H9 (cell line): ENCODE results near the gene FAM24A. TPM values are rescaled to one million over a fixed set of nuclear protein-coding genes. Genes with fewer than 3 reads are reported as not detected.

Experiments
- DNase-seq: peaks from one replicate; pipeline ENCODE4 v3.0.0-alpha.2; 2017
- H2AFZ ChIP-seq: one replicate; pipeline ENCODE4 v1.6.1; 2013; ENCODE audit warnings: mild to moderate bottlenecking, low read length, control low read depth, moderate library complexity
- H2AK5ac ChIP-seq: 2 replicates; pipeline ENCODE4 v1.6.1; 2013; ENCODE audit warnings: low read length, control low read depth, mixed read lengths; ENCODE audit not compliant: insufficient read length
- H2BK120ac ChIP-seq: one replicate; pipeline ENCODE4 v1.6.1; 2013; ENCODE audit warnings: low read depth, mild to moderate bottlenecking, low read length, control low read depth, inconsistent platforms; ENCODE audit not compliant: poor library complexity, severe bottlenecking
- H2BK12ac ChIP-seq: 2 replicates; pipeline ENCODE4 v1.6.1; 2013; ENCODE audit warnings: low read length, control low read depth, mixed read lengths, low read depth; ENCODE audit not compliant: insufficient read length
- H2BK15ac ChIP-seq: 2 replicates; pipeline ENCODE4 v1.6.1; 2013; ENCODE audit warnings: low read depth, low read length, control low read depth
- H2BK20ac ChIP-seq: one replicate; pipeline ENCODE4 v1.6.1; 2013; ENCODE audit warnings: low read depth, mild to moderate bottlenecking, low read length, control low read depth, inconsistent platforms; ENCODE audit not compliant: poor library complexity, severe bottlenecking
- H2BK5ac ChIP-seq: 2 replicates; pipeline ENCODE4 v1.6.1; 2013; ENCODE audit warnings: low read length, control low read depth, mixed read lengths; ENCODE audit not compliant: insufficient read length
- H3K14ac ChIP-seq: 2 replicates; pipeline ENCODE4 v1.6.1; 2013; ENCODE audit warnings: low read length, control low read depth; ENCODE audit not compliant: insufficient read depth
- H3K18ac ChIP-seq: 2 replicates; pipeline ENCODE4 v1.6.1; 2013; ENCODE audit warnings: low read depth, mild to moderate bottlenecking, mixed read lengths, low read length, control low read depth; ENCODE audit not compliant: insufficient read length
- H3K23ac ChIP-seq: 2 replicates; pipeline ENCODE4 v1.6.1; 2013; ENCODE audit warnings: low read length, control low read depth, mixed read lengths, low read depth; ENCODE audit not compliant: insufficient read length
- H3K23me2 ChIP-seq: 2 replicates; pipeline ENCODE4 v1.6.1; 2013; ENCODE audit warnings: low read depth, mild to moderate bottlenecking, mixed read lengths, low read length, control low read depth; ENCODE audit not compliant: insufficient read length, poor library complexity, severe bottlenecking
- H3K27ac ChIP-seq: 2 replicates; pipeline ENCODE4 v1.5.1; 2013; ENCODE audit warnings: low read length, control low read depth, mixed read lengths, low read depth; ENCODE audit not compliant: insufficient read length
- H3K27me3 ChIP-seq: 2 replicates; pipeline ENCODE4 v1.6.1; 2013; ENCODE audit warnings: low read length, control low read depth, inconsistent platforms; ENCODE audit not compliant: insufficient read depth
- H3K4ac ChIP-seq: 2 replicates; pipeline ENCODE4 v1.6.1; 2013; ENCODE audit warnings: low read depth, mild to moderate bottlenecking, control low read depth, inconsistent platforms, low read length, moderate library complexity
- H3K4me1 ChIP-seq: 2 replicates; pipeline ENCODE4 v1.6.1; 2013; ENCODE audit warnings: low read length, control low read depth, inconsistent platforms; ENCODE audit not compliant: insufficient read depth
- H3K4me2 ChIP-seq: 2 replicates; pipeline ENCODE4 v1.6.1; 2013; ENCODE audit warnings: low read length, control low read depth, mixed read lengths; ENCODE audit not compliant: insufficient read length, insufficient read depth
- H3K56ac ChIP-seq: 2 replicates; pipeline ENCODE4 v1.6.1; 2013; ENCODE audit warnings: low read depth, mild to moderate bottlenecking, mixed read lengths, low read length, control low read depth; ENCODE audit not compliant: insufficient read length
- H3K79me1 ChIP-seq: 2 replicates; pipeline ENCODE4 v1.6.1; 2013; ENCODE audit warnings: low read depth, mild to moderate bottlenecking, moderate library complexity, low read length, control low read depth, inconsistent platforms; ENCODE audit not compliant: insufficient read depth, poor library complexity, severe bottlenecking
- H3K79me2 ChIP-seq: 2 replicates; pipeline ENCODE4 v1.6.1; 2013; ENCODE audit warnings: low read length, control low read depth, inconsistent platforms; ENCODE audit not compliant: insufficient read depth
- H3K9ac ChIP-seq: 2 replicates; pipeline ENCODE4 v1.6.1; 2013; ENCODE audit warnings: low read length, control low read depth, mixed read lengths; ENCODE audit not compliant: insufficient read length; ENCODE audit errors: extremely low read depth
- H3K9me3 ChIP-seq: one replicate; pipeline ENCODE4 v1.6.1; 2013; ENCODE audit warnings: low read depth, low read length, inconsistent platforms; ENCODE audit not compliant: control insufficient read depth
- H3T11ph ChIP-seq: one replicate; pipeline ENCODE4 v1.6.1; 2013; ENCODE audit warnings: mild to moderate bottlenecking, low read length, control low read depth, inconsistent platforms
- H4K20me1 ChIP-seq: one replicate; pipeline ENCODE4 v1.6.1; 2013; ENCODE audit not compliant: control insufficient read depth, insufficient read length, insufficient read depth
- H4K5ac ChIP-seq: 2 replicates; pipeline ENCODE4 v1.6.1; 2013; ENCODE audit warnings: low read depth, mild to moderate bottlenecking, mixed read lengths, low read length, control low read depth; ENCODE audit not compliant: insufficient read length
- H4K8ac ChIP-seq: replicated peaks from 2 replicates; pipeline ENCODE4 v1.6.1; 2013; ENCODE audit warnings: low read length, control low read depth, mixed read lengths, low read depth; ENCODE audit not compliant: insufficient read length
- H4K91ac ChIP-seq: 2 replicates; pipeline ENCODE4 v1.6.1; 2013; ENCODE audit warnings: low read depth, mild to moderate bottlenecking, moderate library complexity, mixed read lengths, low read length, control low read depth; ENCODE audit not compliant: insufficient read length
- H3K27ac Mint-ChIP-seq, 3 experiments: 2 replicates in 2 of 3; 3 replicates in 1 of 3; pipeline ENCODE4 v1.8.0; 2020 to 2021; ENCODE audit warnings: mixed read lengths in 3 of 3, mild to moderate bottlenecking in 1 of 3, moderate library complexity in 1 of 3
- H3K27me3 Mint-ChIP-seq: 2 replicates; pipeline ENCODE4 v1.8.0; 2021; ENCODE audit warnings: low read depth, mild to moderate bottlenecking, moderate library complexity, mixed read lengths
- H3K36me3 Mint-ChIP-seq, 3 experiments: 2 replicates in 2 of 3; 3 replicates in 1 of 3; pipeline ENCODE4 v1.8.0; 2020 to 2021; ENCODE audit warnings: low read depth in 3 of 3, mixed read lengths in 3 of 3; ENCODE audit not compliant: insufficient read depth in 1 of 3
- H3K4me1 Mint-ChIP-seq, 2 experiments: 2 replicates each; pipeline ENCODE4 v1.8.0; 2020; ENCODE audit warnings: mixed read lengths in 2 of 2
- H3K4me3 Mint-ChIP-seq, 2 experiments: 2 replicates in 1 of 2; 3 replicates in 1 of 2; pipeline ENCODE4 v1.8.0; 2020 to 2021; ENCODE audit warnings: mild to moderate bottlenecking in 2 of 2, mixed read lengths in 2 of 2, moderate library complexity in 1 of 2
- H3K9me3 Mint-ChIP-seq, 2 experiments: 2 replicates in 1 of 2; 3 replicates in 1 of 2; pipeline ENCODE4 v1.8.0; 2020; ENCODE audit warnings: mild to moderate bottlenecking in 2 of 2, mixed read lengths in 2 of 2, moderate library complexity in 1 of 2
- WGBS: extraction: QIAGEN DNeasy Blood & Tissue Kit; methylation state at CpG from one replicate; pipeline ENCODE4 v1.1.7; 2013; ENCODE audit warnings: missing lambda C conversion rate, low lambda C conversion rate, mixed read lengths; ENCODE audit not compliant: insufficient read length; ENCODE audit errors: extremely low coverage; 5-methylcytosine and 5-hydroxymethylcytosine counted together
- total RNA-seq: library from RNA; stranded (reverse); gene quantifications from 2 replicates; pipeline ENCODE4 v1.2.1, GENCODE V29; 2021
- TF ChIP-seq, protein P1 (sequence below): fragments of 200-600 bp; sonication (generic); conservative IDR thresholded peaks from 3 replicates; pipeline ENCODE4 v1.8.0; 2021; ENCODE audit warnings: antibody characterized with exemption, mild to moderate bottlenecking

FAM24A gene
- total RNA-seq, 1 experiment from 2014 or later: not detected

DNA sequence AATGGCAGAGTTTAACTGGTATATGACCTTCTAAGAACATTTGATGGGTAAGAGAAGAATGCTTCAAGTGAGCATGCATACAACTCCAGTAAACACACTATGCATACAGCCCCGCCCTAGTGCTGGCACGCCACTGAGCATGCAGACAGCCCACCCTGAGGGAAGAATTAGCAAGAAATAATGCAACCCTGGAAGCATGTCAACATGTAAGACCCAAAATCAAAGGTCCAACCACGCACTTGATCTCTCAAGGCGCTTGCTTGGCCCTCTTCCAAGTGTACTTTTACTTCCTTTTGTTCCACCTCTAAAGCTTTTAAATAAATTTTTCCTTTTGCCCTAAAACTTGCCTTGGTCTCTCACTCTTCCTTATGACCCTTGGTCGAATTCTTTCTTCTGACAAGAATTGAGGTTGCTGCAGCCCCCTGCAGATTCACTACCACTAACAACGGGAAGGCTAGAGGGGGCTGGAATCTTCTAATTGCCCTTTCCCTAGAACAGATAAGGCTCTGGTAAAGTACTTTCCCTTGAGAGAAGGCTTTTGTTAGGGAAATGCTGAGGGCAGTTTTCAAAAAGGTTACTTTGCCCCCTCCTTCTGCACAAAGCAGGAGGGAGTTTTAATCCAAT lies 34.5 kb upstream of the FAM24A start:
- Histone ChIP-seq H3T11ph (no peak overlapping the region), H4K20me1 (no peaks in the 10 kb centered on the region), H2BK12ac (no peak overlapping the region), H3K27me3 (no peaks in the 10 kb centered on the region), H3K56ac (no peak overlapping the region), H3K9me3 (no peaks in the 10 kb centered on the region), H2BK120ac (no peak overlapping the region), H3K23ac (no peak overlapping the region), H4K5ac (no peak overlapping the region), H3K18ac (no peak overlapping the region), H3K4me1 (no peaks in the 10 kb centered on the region; the same call in 1 of the 2 replicates), H2BK15ac (no peak overlapping the region), H3K14ac (no peak overlapping the region), H3K27ac (peak overlapping the region; percentile 53), H3K4me2 (peak overlapping the region; percentile 40), H2BK20ac (no peak overlapping the region), H3K9ac (no peak overlapping the region), H3K4ac (no peak overlapping the region), H3K79me1 (no peaks in the 10 kb centered on the region), H4K91ac (no peak overlapping the region), H3K23me2 (no peaks in the 10 kb centered on the region), H2AK5ac (no peak overlapping the region), H2AFZ (no peak overlapping the region), H4K8ac (no peak overlapping the region), H3K79me2 (no peaks in the 10 kb centered on the region), H2BK5ac (no peak overlapping the region)
- TF ChIP-seq, protein P1, sequence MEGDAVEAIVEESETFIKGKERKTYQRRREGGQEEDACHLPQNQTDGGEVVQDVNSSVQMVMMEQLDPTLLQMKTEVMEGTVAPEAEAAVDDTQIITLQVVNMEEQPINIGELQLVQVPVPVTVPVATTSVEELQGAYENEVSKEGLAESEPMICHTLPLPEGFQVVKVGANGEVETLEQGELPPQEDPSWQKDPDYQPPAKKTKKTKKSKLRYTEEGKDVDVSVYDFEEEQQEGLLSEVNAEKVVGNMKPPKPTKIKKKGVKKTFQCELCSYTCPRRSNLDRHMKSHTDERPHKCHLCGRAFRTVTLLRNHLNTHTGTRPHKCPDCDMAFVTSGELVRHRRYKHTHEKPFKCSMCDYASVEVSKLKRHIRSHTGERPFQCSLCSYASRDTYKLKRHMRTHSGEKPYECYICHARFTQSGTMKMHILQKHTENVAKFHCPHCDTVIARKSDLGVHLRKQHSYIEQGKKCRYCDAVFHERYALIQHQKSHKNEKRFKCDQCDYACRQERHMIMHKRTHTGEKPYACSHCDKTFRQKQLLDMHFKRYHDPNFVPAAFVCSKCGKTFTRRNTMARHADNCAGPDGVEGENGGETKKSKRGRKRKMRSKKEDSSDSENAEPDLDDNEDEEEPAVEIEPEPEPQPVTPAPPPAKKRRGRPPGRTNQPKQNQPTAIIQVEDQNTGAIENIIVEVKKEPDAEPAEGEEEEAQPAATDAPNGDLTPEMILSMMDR: no peak
- DNase-seq: peak; percentile 50
- H3K27me3 Mint-ChIP-seq: peaks cover 1% of the 10 kb centered on the region; the same call in 1 of the 2 replicates
- peaks cover 5% of the 10 kb centered on the region in 2 experiments for H3K9me3 Mint-ChIP-seq
- H3K36me3 Mint-ChIP-seq: peaks cover 3 to 5% (median 4%) of the 10 kb centered on the region in 3 experiments; a peak in 4 of 7 replicates
- H3K27ac Mint-ChIP-seq: peak overlapping the region; percentile 66 to 98 (median 90); a peak in 6 of 7 replicates
- peaks cover 58 to 61% of the 10 kb centered on the region in 2 experiments for H3K4me1 Mint-ChIP-seq
- WGBS: no CpG with 5 or more reads among the region's 6 CpGs
- peak overlapping the region; percentile 18 to 69; a peak in 3 of 5 replicates for H3K4me3 Mint-ChIP-seq
